GM21526 (cell line): Measurements from ENCODE around the gene P4HTM.
"Not testable (repeated sequence)": the region's sequence is repeated elsewhere in the genome, so short reads cannot be mapped to it uniquely, and the experiment has no call there.

Source experiments
- ATAC-seq: cut with Tn5 transposase; IDR thresholded peaks from one replicate; pipeline ENCODE4 v1.9.1; 2021; ENCODE audit warnings: moderate library complexity; ENCODE audit not compliant: unreplicated experiment, low FRiP score

P4HTM gene

GRCh38 chr3:49007068-49007770 lies 17.2 kb downstream of the P4HTM start, which contains the start of gene WDR6:
Gene WDR6 (plus strand): TSS chr3:49007391. CDS start chr3:49007432, 41 bp downstream.
- ATAC-seq: peak; percentile 76

- peak; percentile 21 for ATAC-seq
Measured at GRCh38 chr3:49007771-49008528, 17.9 kb downstream of the P4HTM start.

GRCh38 chr3:49008627-49009026 lies 18.6 kb downstream of the P4HTM start:
- not testable (repeated sequence) for ATAC-seq

DNA sequence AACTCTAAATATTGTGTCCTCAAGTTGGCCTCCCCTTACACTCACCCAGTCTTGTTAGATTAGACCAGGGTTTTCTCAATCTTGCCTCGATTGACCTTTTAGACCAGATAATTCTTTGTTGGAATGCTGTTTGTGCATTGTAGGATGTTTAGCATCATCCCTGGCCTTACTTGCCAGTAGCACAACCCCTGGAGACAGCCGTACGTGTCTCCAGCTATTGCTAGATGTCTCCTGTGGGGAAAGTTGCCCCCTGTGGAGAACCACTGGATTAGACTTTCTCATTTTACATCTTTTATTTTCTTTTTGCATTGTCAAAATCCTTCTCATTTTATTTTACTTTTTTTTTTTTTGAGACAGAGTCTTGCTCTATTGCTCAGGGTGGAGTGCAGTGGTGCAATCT lies 19.4 kb downstream of the P4HTM start:
- ATAC-seq: no peak

GRCh38 chr3:49012441-49013017 lies 22.5 kb downstream of the P4HTM start:
- ATAC-seq: no peak

- ATAC-seq: no peak
Measured at GRCh38 chr3:49013113-49013737, 23.2 kb downstream of the P4HTM start.

GRCh38 chr3:49013738-49014660 lies 24.0 kb downstream of the P4HTM start:
- ATAC-seq: no peak

- ATAC-seq: no peak
Measured at GRCh38 chr3:49015072-49015471, 25.0 kb downstream of the P4HTM start.

DNA sequence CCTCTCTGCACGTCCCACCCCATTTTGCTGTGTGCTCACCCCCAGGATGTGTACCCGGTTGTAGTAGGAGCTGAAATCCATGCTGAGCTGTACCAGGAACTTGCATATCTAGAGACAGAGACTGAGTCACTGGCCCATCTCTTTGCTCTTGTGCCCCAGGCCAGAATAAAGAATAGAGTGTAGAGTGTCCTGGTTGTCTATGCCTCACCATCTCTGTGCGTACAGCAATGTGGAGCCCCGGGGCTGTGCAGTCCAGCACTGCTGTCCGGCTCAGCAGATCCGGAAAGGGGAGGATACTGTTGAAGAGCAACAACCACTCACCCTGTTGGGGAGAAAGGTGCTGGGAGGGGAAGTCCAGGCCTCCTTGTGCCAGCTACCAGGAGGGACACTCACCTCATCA lies 25.7 kb downstream of the P4HTM start:
- no peak for ATAC-seq

DNA sequence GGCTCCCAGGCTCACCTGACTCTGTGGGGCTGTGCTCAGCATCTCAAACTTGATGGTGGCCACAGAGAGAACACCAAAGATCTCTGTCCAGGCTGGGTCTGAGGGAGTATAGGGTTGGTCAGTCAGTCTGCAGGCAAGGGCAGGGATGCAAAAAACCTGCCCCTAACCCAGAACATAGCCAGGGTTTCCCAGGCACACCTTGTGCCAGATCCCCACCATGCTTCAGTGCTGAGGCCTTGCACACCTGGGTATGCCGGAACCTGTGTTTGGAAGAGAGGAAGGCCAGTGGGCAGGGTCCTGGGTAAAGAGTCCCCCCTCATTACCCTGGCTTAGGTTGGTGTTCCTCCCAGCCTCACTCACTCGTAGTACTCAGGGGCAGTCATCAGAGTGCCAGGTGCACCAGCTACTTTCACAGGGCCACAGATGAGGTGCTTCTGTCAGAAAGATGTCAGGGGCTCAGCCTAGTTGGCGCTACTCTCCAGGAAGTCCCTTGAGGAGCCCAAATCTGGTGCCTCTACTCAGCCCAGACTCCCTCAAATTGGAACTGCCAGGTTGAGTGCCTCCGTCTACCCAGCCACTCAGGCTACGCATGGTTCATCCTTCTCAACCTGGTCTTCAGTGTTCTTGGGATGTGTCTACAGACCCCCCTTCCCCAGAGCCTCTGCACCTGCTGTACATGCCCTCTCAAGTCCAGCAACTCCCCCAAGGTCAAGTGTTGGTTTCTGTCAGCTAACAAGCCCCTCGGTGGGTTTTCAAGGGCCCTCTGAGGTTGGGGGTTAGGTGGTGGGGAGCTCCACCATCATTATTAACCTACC lies 26.6 kb downstream of the P4HTM start:
- ATAC-seq: no peak

DNA sequence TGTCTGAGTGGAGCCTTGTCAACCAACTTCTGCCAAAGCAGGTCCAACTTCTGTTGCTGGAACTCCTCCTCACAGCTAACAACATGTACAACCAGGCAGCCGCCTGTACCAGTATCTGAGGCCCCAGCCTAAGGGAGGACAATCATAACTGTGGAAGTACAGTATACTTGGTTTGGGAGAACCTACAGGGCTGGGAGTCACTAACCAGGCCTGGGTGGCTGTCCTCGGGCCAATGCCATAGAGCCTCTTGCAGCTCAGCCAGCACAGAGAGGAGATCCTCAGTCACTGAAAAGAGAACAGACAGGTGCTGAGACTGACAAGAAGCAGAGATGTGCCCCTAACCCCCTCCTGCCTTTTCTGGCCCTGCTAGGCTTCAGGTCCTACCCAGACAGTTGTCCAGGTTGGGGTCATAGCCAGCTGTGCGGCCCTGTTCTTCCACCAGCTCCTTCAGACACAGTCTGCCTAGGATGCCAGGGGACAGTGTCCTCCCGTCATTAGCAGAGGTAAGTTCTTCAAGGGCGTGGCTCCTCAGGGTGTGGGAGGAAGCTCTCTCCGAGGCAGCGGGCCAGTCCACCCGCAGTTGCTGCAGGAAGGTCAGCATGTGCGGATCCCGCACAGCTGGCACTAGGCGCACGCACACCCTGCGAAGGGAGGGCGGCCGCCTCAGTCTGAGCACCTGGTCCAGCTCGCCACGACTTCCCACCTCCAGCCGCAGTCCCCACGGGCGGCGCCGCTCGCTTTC lies 27.4 kb downstream of the P4HTM start:
- ATAC-seq: no peak

DNA sequence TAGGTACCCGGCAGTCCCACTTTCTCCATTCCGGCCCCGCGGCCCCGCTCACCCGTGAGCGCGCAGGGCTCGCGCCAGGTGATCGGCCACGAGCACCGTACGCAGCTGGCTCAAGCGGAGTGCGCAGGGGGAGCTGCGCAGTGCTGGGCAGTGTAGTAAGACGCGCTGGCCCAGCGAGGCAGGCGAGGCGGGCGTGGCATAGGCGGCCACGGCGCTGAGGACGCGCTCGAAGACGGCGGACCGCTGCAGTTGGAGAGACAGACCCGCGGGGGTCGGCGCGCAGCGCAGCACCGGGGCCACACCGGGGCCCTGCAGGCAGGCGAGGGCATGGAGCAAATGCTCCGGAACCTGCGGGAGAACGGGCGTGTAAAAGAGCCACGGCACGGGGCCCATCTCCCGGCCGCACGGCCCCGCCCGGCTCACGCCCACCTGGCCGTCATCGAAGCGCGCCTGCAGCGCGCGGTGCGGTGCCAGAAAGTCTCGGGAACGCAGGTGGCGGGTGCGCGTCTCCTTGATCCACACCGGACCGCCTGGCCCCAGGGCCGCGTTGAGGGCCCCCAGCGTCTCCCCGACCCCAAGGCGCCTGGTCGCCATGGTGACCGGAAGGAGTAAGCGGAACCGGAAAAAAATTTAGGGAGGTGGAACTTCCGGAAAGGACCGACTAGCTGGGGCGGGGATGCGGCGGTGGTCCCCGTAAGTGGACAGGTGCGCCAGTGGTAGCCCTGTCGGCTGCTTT lies 28.1 kb downstream of the P4HTM start, which contains the start of gene DALRD3:
DALRD3 (minus strand) TSS at position 610 of the 736 bp plus-strand sequence; CDS start at position 594, 16 bp downstream.
- no peak for ATAC-seq

DNA sequence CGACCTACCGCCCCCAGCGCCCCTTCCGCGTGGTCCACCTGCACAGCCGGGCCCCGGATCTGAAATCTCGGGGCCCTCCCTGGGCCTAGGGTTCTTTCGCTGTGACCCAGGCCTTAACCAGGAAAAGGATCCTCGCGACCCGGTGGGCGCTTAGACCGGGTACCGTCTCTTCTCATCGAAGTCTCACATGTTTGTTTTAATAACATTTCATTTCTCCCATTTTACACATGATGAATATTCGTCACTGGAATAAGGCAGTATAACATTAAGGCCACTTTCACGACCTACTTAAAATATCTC lies 28.6 kb downstream of the P4HTM start:
- no peak for ATAC-seq

- no peak for ATAC-seq
Measured at GRCh38 chr3:49019941-49020329, 29.9 kb downstream of the P4HTM start.

DNA sequence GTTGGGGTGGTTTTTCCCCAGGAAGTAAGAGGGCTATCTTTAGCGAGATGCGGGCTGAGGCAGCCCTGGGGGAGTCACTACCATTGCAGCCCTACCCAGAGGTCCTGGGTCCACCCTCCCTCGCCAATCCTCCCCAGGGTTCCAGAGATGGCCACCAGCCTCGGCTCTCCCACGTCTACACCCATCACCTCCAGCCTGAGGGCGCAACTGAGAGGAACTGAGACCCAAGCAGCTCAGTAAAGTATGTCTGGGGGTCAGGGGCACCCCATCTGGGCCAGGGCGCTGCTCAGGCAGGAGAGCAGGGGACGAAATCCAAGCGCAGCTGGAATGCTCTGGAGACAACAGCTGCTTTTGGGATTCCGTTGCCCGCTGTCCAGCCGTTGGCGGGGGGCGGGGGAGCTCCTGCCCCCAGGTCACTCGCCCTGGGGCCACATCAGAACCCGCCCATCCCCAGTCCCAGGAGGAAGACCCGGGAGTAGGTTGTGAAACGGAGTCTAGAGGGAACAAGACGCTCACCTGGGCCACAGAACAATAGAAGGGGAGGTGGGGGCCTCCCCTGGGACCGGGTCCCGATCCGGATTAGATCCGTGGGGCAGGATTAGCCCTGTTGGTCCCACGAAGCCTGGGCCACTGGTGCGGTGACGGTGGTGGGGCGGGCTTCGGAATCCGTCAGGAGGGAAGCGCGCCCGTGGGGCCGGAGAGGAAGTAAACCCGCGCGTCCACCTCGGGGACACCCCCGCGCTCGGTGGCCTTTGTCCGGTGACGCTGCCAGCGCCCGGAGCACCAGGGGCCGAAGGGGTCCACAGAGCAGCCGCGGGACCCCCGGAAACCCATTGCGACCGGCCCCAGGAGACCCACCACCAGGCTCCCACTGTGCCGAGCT lies 30.5 kb downstream of the P4HTM start:
- ATAC-seq: peak; percentile 1

- peak; percentile 40 for ATAC-seq
Measured at GRCh38 chr3:49021213-49021812, 31.3 kb downstream of the P4HTM start.
